ENCODE results near the gene EIF4EBP2. TPM values are rescaled to one million over a fixed set of nuclear protein-coding genes. Genes with fewer than 3 reads are reported as not detected.

The EIF4EBP2 gene
- total and polyA plus RNA-seq, 8 donors: 63.8 to 81.4 (median 77.5) TPM

- intact Hi-C loops (cut with DNase I): no loop called here
- peaks cover 3 to 4% of the 10 kb centered on the region in 2 donors for H3K4me1 ChIP-seq
- no peaks in the 10 kb centered on the region for H3K36me3 ChIP-seq
- no peaks in the 10 kb centered on the region for H3K9me3 ChIP-seq
- H3K27ac ChIP-seq: no peak overlapping the region
- no peak for ATAC-seq
- DNase-seq: no peak
- TF ChIP-seq CTCF (IDR thresholded peaks at IDR 0.05): no peak
- no peaks in the 10 kb centered on the region for H3K27me3 ChIP-seq
- H3K4me3 ChIP-seq: no peak overlapping the region
Observed at GRCh38 chr10:70369498-70370018, 34.4 kb upstream of the EIF4EBP2 start.

GRCh38 chr10:70370766-70371165 is 33.2 kb upstream of the EIF4EBP2 start:
- no peaks in the 10 kb centered on the region for H3K9me3 ChIP-seq
- no peak for TF ChIP-seq CTCF (IDR thresholded peaks at IDR 0.05)
- no peaks in the 10 kb centered on the region for H3K27me3 ChIP-seq
- ATAC-seq (peak; percentile 13), DNase-seq (no peak)
- intact Hi-C loops (cut with DNase I): no loop called here
- no peaks in the 10 kb centered on the region for H3K36me3 ChIP-seq
- H3K4me1 ChIP-seq: no peaks in the 10 kb centered on the region
- H3K4me3 ChIP-seq: no peak overlapping the region
- H3K27ac ChIP-seq: no peak overlapping the region

GRCh38 chr10:70371846-70372245 is 32.1 kb upstream of the EIF4EBP2 start:
- no peaks in the 10 kb centered on the region for H3K27me3 ChIP-seq
- H3K4me1 ChIP-seq: no peaks in the 10 kb centered on the region
- H3K36me3 ChIP-seq: no peaks in the 10 kb centered on the region
- no peaks in the 10 kb centered on the region for H3K9me3 ChIP-seq
- no peak overlapping the region for H3K4me3 ChIP-seq
- no peak for TF ChIP-seq CTCF (IDR thresholded peaks at IDR 0.05)
- DNase-seq: no peak
- no peak overlapping the region for H3K27ac ChIP-seq
- intact Hi-C loops (cut with DNase I): no loop called here
- ATAC-seq: no peak

- ATAC-seq (peak; percentile 47), DNase-seq (no peak)
- no peaks in the 10 kb centered on the region for H3K36me3 ChIP-seq
- H3K27ac ChIP-seq: no peak overlapping the region
- H3K4me3 ChIP-seq: no peak overlapping the region
- no peaks in the 10 kb centered on the region for H3K27me3 ChIP-seq
- TF ChIP-seq CTCF (IDR thresholded peaks at IDR 0.05): no peak
- intact Hi-C loops (cut with DNase I): no loop called here
- H3K9me3 ChIP-seq: peaks cover 0 to 7% of the 10 kb centered on the region in 2 donors
- peaks cover 0 to 4% of the 10 kb centered on the region in 2 donors for H3K4me1 ChIP-seq
Observed at GRCh38 chr10:70374775-70375614, 28.9 kb upstream of the EIF4EBP2 start.

All from left lung (tissue), 10 donors.